ENCODE results near the gene ANAPC13.

ANAPC13 gene

DNA sequence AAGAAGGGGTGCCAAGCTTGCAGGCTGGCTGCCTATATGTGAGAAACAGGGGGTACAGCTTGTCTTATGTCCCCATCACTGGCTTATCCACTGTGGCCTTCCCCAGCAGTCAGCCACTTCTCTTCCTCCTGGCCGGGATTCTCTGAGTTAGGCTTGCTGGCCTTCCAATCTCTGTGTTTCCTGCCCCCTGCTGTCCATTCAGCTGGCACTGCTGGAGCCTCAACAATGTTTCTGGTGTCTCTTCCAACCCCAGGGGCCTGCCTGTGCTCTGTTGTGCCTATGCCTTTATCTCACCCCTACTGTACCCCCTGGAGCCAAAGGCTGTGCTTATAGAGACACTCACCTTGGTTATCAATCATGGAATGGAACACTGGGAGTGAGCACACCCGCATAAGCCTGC, 36.5 kb downstream of the ANAPC13 start:
- DNase-seq (ENCODE audit: low read depth) = no peak

DNA sequence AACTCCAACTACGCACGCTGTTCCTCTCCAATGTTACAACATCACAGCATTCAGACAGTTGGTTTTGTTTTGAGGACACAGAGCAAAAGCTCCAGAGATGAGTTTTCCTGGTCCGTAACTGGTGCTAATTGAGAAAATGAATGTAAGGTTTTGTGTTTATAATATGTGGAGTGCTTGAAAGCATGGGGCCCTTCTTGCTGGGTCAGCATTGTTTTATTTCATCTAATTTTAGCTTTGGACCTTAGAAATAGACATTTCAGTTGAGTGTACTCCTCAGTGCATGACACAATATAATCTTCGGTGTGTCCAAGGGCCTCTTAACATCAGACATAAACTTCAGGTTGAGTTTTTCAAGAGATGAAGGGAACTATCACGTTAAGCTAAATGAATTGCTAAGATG, 37.1 kb downstream of the ANAPC13 start:
- no peak for DNase-seq (ENCODE audit: low read depth)

DNA sequence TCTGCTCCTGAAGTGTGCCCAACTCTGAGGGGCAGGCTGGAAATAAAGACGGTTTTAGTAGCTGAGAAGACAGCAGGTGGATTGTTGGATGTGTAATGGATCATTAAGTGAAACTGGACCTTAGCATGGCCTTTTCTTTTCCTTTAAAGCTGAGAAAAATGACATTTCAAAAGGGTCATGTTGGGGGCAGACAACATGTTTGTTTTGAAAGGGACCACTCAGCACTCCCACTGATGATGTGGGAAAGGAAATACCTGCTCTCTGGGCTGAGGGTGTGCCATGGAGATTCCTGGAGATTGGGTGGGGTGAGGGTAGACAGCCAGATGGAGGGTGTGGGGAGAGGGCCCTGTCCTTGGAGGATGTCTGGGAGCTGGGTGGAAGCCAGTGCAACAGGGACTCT, 38.4 kb downstream of the ANAPC13 start:
- no peak for DNase-seq (ENCODE audit: low read depth)

DNA sequence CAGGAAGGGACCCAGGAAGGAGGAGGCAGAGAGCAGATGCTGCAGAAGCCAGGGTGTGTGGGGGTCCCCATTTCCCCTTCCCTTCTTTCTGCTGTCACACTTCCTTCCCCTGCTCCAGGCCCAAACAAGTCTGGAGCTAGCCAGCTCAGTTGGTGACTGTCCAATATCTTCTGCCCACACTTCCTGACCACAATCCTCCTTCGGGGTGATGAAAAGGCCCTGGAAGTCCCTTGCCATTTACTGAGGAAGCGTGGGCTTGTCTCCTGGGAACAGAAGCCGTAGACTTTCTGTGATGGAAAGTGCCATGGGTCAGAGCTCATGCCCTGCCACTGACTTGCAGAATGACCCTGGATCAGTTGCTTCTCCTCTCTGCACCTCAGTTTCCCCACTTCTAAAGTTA, 39.0 kb downstream of the ANAPC13 start:
- no peak for DNase-seq (ENCODE audit: low read depth)

DNA sequence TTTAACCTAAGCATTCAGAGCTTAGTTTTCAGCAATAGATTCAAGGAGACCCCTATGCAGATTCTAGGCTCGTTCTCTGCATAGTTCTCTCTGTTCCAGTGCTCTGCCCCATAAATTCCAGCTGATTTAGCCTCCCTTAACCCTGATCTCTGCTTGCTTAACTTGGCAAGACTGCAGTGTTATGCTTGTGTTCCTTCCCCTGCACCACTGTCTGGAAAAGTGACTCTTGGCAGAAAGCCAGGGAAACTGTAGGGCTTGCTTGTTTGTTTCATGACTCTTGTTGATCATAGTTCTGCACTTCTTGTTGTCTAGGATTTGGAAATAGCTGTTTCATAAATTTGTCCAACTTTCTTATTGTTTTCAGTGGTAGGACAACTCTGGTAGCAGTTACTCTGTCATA, 40.1 kb downstream of the ANAPC13 start:
- DNase-seq (ENCODE audit: low read depth) = no peak

DNA sequence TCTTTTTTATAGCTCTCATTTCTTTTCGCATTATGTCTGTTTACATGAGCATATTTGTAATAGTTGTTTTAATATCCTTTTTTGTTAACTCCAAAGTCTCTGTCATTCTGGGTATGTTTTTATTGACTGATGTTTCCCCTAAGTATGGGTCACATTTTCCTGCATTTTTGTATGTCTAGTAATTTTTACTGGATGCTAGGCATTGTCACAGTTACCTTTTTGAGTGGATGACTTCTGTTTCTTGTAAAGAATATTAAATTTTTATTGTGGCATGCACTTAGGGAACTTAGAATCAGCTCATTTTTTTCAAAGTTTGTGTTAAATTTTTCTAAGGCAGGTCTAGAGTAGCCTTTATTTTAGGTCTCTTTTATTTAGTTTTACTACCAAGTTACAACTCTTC, 40.7 kb downstream of the ANAPC13 start:
- DNase-seq (ENCODE audit: low read depth) = no peak

DNA sequence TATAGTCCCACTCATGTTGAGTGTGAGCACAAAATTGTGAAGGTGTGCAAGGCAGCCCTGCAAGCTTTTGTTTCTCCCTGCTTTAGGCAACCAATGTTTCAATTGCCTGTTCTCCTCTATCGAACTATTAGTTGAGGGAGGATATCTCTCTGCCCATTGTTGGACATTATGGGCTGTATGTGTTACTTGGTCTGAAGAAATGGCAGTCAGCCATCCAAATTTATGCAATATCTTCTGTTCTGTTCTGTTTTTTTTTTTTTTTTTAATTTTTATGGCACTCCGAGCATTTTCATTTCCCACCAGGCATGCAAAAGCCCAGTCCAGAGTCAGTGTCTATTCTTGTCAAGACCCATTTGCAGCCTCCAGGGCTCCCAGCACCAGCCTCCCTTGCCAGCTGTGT, 44.0 kb downstream of the ANAPC13 start:
- DNase-seq (ENCODE audit: low read depth) = no peak

DNA sequence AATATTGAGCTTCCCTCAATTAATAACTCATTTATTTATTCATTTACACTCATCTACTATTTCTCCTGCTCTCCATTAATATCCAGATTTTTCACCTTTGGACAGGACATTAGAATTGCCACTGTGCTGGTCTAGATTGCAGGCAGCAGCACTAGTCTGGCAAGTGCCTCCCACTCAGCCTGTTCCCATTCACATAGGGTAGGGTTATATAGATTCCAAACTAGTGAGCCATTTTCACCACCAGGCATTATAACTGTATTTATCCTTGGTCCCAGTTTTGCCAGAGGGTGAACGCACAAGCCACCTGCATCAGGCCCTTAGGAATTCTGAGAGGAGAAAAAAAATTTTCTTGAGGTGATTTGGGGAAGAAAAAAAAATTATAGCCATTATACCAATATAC, 44.5 kb downstream of the ANAPC13 start:
- DNase-seq (ENCODE audit: low read depth) = no peak

DNA sequence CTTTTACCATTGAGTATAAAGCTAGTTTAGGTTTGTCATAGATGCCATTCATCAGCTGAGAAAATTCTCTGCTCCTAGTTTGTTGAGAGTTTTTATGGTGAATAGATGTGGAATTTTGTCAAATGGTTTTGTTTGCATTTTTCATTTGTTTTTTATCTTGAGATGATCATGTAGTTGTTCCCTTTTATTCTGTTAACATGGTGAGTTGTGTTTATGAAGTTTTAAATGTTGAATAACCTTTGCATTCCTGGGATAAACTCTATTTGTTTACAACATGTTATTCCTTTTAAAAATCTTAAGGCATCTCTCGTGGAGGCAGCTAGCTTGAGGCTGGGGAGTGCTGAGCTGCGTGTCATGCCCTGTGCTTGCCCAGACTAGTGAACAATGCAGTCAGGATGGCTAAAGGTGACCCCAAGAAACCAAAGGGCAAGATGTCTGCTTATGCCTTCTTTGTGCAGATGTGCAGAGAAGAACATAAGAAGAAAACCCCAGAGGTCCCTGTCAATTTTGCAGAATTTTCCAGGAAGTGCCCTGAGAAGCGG, 48.5 kb downstream of the ANAPC13 start:
- DNase-seq (ENCODE audit: low read depth) = no peak

DNA sequence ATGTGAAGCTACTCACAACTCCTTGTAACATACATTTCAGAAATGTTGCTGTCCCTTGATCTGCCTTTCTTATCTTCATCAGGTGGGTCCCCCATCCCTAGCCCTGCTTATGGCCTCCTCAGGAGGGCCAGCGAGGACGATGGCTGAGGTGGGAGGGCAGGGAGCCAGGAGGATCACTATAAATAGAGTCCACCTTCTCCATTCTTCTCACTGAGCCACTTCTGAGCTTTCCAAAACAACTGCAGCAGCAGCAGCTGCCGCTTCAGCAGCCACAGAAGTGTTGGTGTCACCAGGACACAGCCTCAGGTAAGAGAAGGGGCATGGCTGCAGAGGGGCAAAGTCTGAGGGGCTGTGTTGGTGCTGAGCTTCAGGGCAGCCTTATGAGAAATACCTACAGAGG, 53.5 kb downstream of the ANAPC13 start:
- DNase-seq (ENCODE audit: low read depth) = no peak

DNA sequence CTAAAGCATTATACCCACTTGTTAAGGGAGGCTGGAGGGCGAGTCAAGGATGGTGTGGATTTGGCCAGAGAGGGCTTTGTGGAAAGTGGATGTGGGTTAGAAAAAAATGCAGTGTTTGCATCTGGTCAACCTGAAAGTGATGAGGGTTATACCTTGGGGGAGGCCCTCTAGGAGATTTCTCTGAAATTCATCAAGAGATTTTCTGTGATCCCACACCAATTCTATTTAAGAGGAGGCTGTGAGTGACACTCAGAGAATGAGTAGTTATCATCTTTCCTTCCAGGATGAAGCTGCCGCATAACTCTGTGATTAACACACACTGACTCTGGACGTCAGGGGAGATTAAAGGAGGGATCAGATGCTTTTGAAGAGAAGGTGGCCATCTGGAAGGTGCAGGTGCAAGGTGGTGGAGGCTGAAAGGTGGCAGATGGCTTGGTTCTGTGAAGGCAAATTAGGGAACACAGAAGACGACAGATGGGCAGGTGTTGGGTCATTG, 54.8 kb downstream of the ANAPC13 start:
- DNase-seq (ENCODE audit: low read depth) = no peak

DNA sequence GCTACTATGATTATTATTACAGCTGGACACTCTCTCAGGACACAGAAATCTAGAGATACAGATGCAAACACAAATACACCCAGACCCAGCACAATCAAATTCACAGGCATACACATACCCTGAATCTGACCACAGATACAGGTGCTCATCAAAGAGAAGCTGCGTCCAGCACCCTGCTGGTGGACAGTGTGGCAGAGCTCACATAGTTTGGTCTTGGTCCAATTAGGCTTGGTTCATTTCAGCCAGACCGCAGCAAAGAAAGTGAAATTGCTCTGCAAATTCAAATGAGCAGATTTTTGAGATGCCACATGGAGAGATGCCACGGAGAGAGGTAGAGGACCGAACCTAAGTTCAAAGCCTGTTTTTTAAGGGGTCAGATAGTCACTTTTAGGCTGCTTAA, 55.6 kb downstream of the ANAPC13 start:
- no peak for DNase-seq (ENCODE audit: low read depth)

DNA sequence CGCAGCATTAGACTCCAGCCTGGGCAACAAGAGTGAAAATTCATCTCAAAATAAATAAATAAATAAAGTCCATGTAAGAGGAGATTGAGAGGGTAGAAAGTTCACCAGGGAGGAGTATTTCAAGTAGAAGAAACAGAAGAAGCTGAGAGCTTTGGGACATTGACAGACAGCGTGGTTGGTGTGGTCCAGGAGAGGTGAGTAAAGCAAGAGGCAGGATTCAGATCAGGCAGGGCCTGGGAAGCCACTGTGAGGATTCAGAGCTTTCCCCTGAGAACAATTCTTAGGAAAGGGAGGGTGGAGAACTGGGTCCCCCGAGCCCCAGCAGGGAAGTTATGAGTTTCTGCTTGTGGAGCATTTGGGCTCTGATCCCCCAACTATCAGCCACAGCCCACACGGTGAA, 57.4 kb downstream of the ANAPC13 start:
- no peak for DNase-seq (ENCODE audit: low read depth)

Data from activated T-cell treated with anti-CD3 and anti-CD28 coated beads for 48 hours (primary cell).